CD4-positive, alpha-beta T cell treated with Interleukin-6 at 100 ng/mL for 8 hours (primary cell): ENCODE data around the gene CHMP2A.
"Not testable (repeated sequence)": the region's sequence is repeated elsewhere in the genome, so short reads cannot be mapped to it uniquely, and the experiment has no call there.

Source experiments
- DNase-seq: peaks from one replicate; pipeline ENCODE4 v3.0.0-alpha.2; 2020; ENCODE audit warnings: mixed read lengths, low spot score

The CHMP2A gene

GRCh38 chr19:58511353-58512208 is 43.3 kb downstream of the CHMP2A start, which contains the start of gene SLC27A5:
Gene SLC27A5 (minus strand): TSS chr19:58511992. CDS start chr19:58511955, 37 bp downstream.
- no peak for DNase-seq

- no peak for DNase-seq
These were observed 44.6 kb downstream of the CHMP2A start for GRCh38 chr19:58510084-58510862.

- DNase-seq = no peak
These were observed 45.2 kb downstream of the CHMP2A start for GRCh38 chr19:58509731-58510083.

- DNase-seq = not testable (repeated sequence)
These were observed 47.2 kb downstream of the CHMP2A start for GRCh38 chr19:58507602-58508223.
